ENCODE data around the gene SMAD9. TPM values are rescaled to one million over a fixed set of nuclear protein-coding genes. Genes with fewer than 3 reads are reported as not detected.

The SMAD9 gene
- total and polyA plus RNA-seq, 2 of the 13 experiments (the other 11 are each of a cell fraction or from before 2014, with no cell fraction given) = 4.2 to 7.7 TPM

GRCh38 chr13:36882829-36883390, 37.1 kb downstream of the SMAD9 start (continued):
- no peak for TF ChIP-seq STAT6 (CRISPR knock-in tag; IDR thresholded peaks at IDR 0.05; ENCODE audit: borderline replicate concordance)
- TF ChIP-seq POLR2AphosphoS5 (IDR thresholded peaks at IDR 0.05; ENCODE audit: low read depth, low read length) = no peak
- peak; percentile 25; the same call in 1 of the 2 replicates for TF ChIP-seq ZNF792 (CRISPR knock-in tag; IDR thresholded peaks at IDR 0.05)
- TF ChIP-seq TRIM22 (IDR thresholded peaks at IDR 0.05) = no peak
- TF ChIP-seq ZNF720 (CRISPR knock-in tag; IDR thresholded peaks at IDR 0.05) = no peak
- no peak for TF ChIP-seq ELF4 (CRISPR knock-in tag; IDR thresholded peaks at IDR 0.05; ENCODE audit: borderline replicate concordance)
- TF ChIP-seq ZNF281 (CRISPR knock-in tag; IDR thresholded peaks at IDR 0.05; ENCODE audit: borderline replicate concordance) = peak; percentile 41; the same call in 1 of the 2 replicates
- TF ChIP-seq POGK (CRISPR knock-in tag; conservative IDR thresholded peaks at IDR 0.05) = no peak
- peak; percentile 90 for TF ChIP-seq PAXIP1 (CRISPR knock-in tag; conservative IDR thresholded peaks at IDR 0.05)
- no peak for TF ChIP-seq SALL2 (CRISPR knock-in tag; IDR thresholded peaks at IDR 0.05)
- no peak for TF ChIP-seq THYN1 (CRISPR knock-in tag; IDR thresholded peaks at IDR 0.05; ENCODE audit: borderline replicate concordance, low read depth)
- no peak for TF ChIP-seq RFX1 (IDR thresholded peaks at IDR 0.05)
- TF ChIP-seq ZEB1 (IDR thresholded peaks at IDR 0.05; ENCODE audit: insufficient replicate concordance, low read depth) = peak; percentile 61

Data from HepG2 (cell line).